Measurements from ENCODE around the gene CPEB1.

CPEB1 gene

GRCh38 chr15:82643992-82644391 is 3.2 kb downstream of the CPEB1 start:
- TF ChIP-seq CTCF (IDR thresholded peaks at IDR 0.05; ENCODE audit: extremely low read depth, insufficient read depth, missing control alignments): no peak
- in situ Hi-C loops (cut with MboI; ENCODE audit: low pct_unique_long_range_greater_than_20kb, low sequenced_read_pairs, unreplicated experiment): no loop called here
- no peak for DNase-seq (ENCODE audit: low spot score)

- in situ Hi-C loops (cut with MboI; ENCODE audit: low pct_unique_long_range_greater_than_20kb, low sequenced_read_pairs, unreplicated experiment): no loop called here
- TF ChIP-seq CTCF (IDR thresholded peaks at IDR 0.05; ENCODE audit: extremely low read depth, insufficient read depth, missing control alignments): no peak
- DNase-seq (ENCODE audit: low spot score): no peak
Observed at GRCh38 chr15:82642656-82643055, 4.5 kb downstream of the CPEB1 start.

GRCh38 chr15:82641129-82641798 is 5.9 kb downstream of the CPEB1 start:
- in situ Hi-C loops (cut with MboI; ENCODE audit: low pct_unique_long_range_greater_than_20kb, low sequenced_read_pairs, unreplicated experiment): no loop called here
- no peak for TF ChIP-seq CTCF (IDR thresholded peaks at IDR 0.05; ENCODE audit: extremely low read depth, insufficient read depth, missing control alignments)
- DNase-seq (ENCODE audit: low spot score): no peak

- TF ChIP-seq CTCF (IDR thresholded peaks at IDR 0.05; ENCODE audit: extremely low read depth, insufficient read depth, missing control alignments): no peak
- DNase-seq (ENCODE audit: low spot score): no peak
- in situ Hi-C loops (cut with MboI; ENCODE audit: low pct_unique_long_range_greater_than_20kb, low sequenced_read_pairs, unreplicated experiment): no loop called here
Observed at GRCh38 chr15:82640672-82641071, 6.5 kb downstream of the CPEB1 start.

- no peak for TF ChIP-seq CTCF (IDR thresholded peaks at IDR 0.05; ENCODE audit: extremely low read depth, insufficient read depth, missing control alignments)
- DNase-seq (ENCODE audit: low spot score): no peak
- in situ Hi-C loops (cut with MboI; ENCODE audit: low pct_unique_long_range_greater_than_20kb, low sequenced_read_pairs, unreplicated experiment): no loop called here
Observed at GRCh38 chr15:82635798-82636197, 11.4 kb downstream of the CPEB1 start.

GRCh38 chr15:82630033-82630432 is 17.1 kb downstream of the CPEB1 start:
- in situ Hi-C loops (cut with MboI; ENCODE audit: low pct_unique_long_range_greater_than_20kb, low sequenced_read_pairs, unreplicated experiment): no loop called here
- no peak for TF ChIP-seq CTCF (IDR thresholded peaks at IDR 0.05; ENCODE audit: extremely low read depth, insufficient read depth, missing control alignments)
- DNase-seq (ENCODE audit: low spot score): no peak

Data from GM13977 (cell line).